ENCODE data around the gene SLIT3. TPM values are rescaled to one million over a fixed set of nuclear protein-coding genes. Genes with fewer than 3 reads are reported as not detected.

SLIT3 gene
- total RNA-seq, 1 experiment from 2014 or later: 0.10 TPM

GRCh38 chr5:168832308-168832707, 468.6 kb downstream of the SLIT3 start:
- CTCF ChIA-PET: no interaction called here
- Histone ChIP-seq H3K4me1 (ENCODE audit: control insufficient read depth in 1 of 2, insufficient read depth in 2 of 2, low read length in 2 of 2) (no peaks in the 10 kb centered on the region), H3K36me3 (ENCODE audit: control insufficient read depth in 1 of 2, insufficient read depth in 2 of 2, low read length in 2 of 2) (no peaks in the 10 kb centered on the region), H4K20me1 (ENCODE audit: insufficient read depth) (no peaks in the 10 kb centered on the region), H2AFZ (ENCODE audit: low read depth, low read length, poor library complexity, severe bottlenecking) (no peak overlapping the region), H3K4me2 (ENCODE audit: low read length) (no peak overlapping the region), H3K79me2 (ENCODE audit: insufficient read depth, low read length) (no peaks in the 10 kb centered on the region), H3K27ac (ENCODE audit: low read depth, low read length) (no peak overlapping the region), H3K9me3 (ENCODE audit: control insufficient read depth in 1 of 2, insufficient read depth in 1 of 2, low read depth in 1 of 2, low read length in 2 of 2) (no peaks in the 10 kb centered on the region), H3K9ac (ENCODE audit: low read length) (no peak overlapping the region), H3K27me3 (ENCODE audit: insufficient read depth, low read length) (peaks cover 50% of the 10 kb centered on the region), H3K9me2 (ENCODE audit: insufficient read depth) (no peaks in the 10 kb centered on the region), H3K4me3 (replicated peaks in 1 of 2; ENCODE audit: low read depth in 1 of 2, low read length in 2 of 2) (no peak overlapping the region)
- no TSS peak for BruUV-seq (replicated peaks)
- TF ChIP-seq ATF3 (IDR thresholded peaks at IDR 0.05) (no peak), RAD21 (IDR thresholded peaks at IDR 0.05; ENCODE audit: low read depth) (no peak), CTCF (IDR thresholded peaks at IDR 0.05 in 2 of 3, conservative IDR thresholded peaks at IDR 0.05 in 1 of 3; ENCODE audit: borderline replicate concordance in 1 of 3, insufficient read depth in 1 of 3, low read depth in 2 of 3, low read length in 2 of 3) (no peak)
- ATAC-seq (no peak), DNase-seq (ENCODE audit: low read depth, low spot score) (no peak)
- POLR2A ChIA-PET: no interaction called here
- RAD21 ChIA-PET (ENCODE audit: low non-redundant PET in 1 of 2, low total read pairs in 2 of 2, uncharacterized antibody in 2 of 2, unreplicated experiment in 2 of 2): no interaction called here
- intact Hi-C loops (cut with micrococcal nuclease): no loop called here

GRCh38 chr5:168831383-168831782, 469.6 kb downstream of the SLIT3 start:
- H3K27ac ChIP-seq (ENCODE audit: low read depth, low read length): no peak overlapping the region
- ChIA-PET CTCF (no interaction called here), RAD21 (ENCODE audit: low non-redundant PET in 1 of 2, low total read pairs in 2 of 2, uncharacterized antibody in 2 of 2, unreplicated experiment in 2 of 2) (no interaction called here), POLR2A (no interaction called here)
- no peak overlapping the region for H3K9ac ChIP-seq (ENCODE audit: low read length)
- H3K79me2 ChIP-seq (ENCODE audit: insufficient read depth, low read length): no peaks in the 10 kb centered on the region
- ATAC-seq (no peak), DNase-seq (ENCODE audit: low read depth, low spot score) (no peak)
- no peak overlapping the region for H2AFZ ChIP-seq (ENCODE audit: low read depth, low read length, poor library complexity, severe bottlenecking)
- no peaks in the 10 kb centered on the region for H3K9me2 ChIP-seq (ENCODE audit: insufficient read depth)
- H3K4me1 ChIP-seq (ENCODE audit: control insufficient read depth in 1 of 2, insufficient read depth in 2 of 2, low read length in 2 of 2): no peaks in the 10 kb centered on the region
- intact Hi-C loops (cut with micrococcal nuclease): no loop called here
- no peak overlapping the region for H3K4me2 ChIP-seq (ENCODE audit: low read length)
- H3K36me3 ChIP-seq (ENCODE audit: control insufficient read depth in 1 of 2, insufficient read depth in 2 of 2, low read length in 2 of 2): no peaks in the 10 kb centered on the region
- no peaks in the 10 kb centered on the region for H4K20me1 ChIP-seq (ENCODE audit: insufficient read depth)
- no peak overlapping the region for H3K4me3 ChIP-seq (replicated peaks in 1 of 2; ENCODE audit: low read depth in 1 of 2, low read length in 2 of 2)
- BruUV-seq (replicated peaks): no TSS peak
- TF ChIP-seq TCF7L2 (IDR thresholded peaks at IDR 0.05; ENCODE audit: borderline replicate concordance, extremely low read depth, insufficient read depth, insufficient read length): no peak
- no peak for TF ChIP-seq POLR2AphosphoS5 (IDR thresholded peaks at IDR 0.05; ENCODE audit: low read depth, low read length)
- no peak for TF ChIP-seq ZNF274 (IDR thresholded peaks at IDR 0.05; ENCODE audit: low read depth, low read length)
- TF ChIP-seq YY1 (IDR thresholded peaks at IDR 0.05; ENCODE audit: extremely low read depth, insufficient replicate concordance, low read depth, low read length): no peak
- no peak for TF ChIP-seq FOSL1 (IDR thresholded peaks at IDR 0.05; ENCODE audit: low read depth)
- peaks cover 47% of the 10 kb centered on the region for H3K27me3 ChIP-seq (ENCODE audit: insufficient read depth, low read length)
- no peaks in the 10 kb centered on the region for H3K9me3 ChIP-seq (ENCODE audit: control insufficient read depth in 1 of 2, insufficient read depth in 1 of 2, low read depth in 1 of 2, low read length in 2 of 2)

Measured in HCT116 (cell line).